Activated T-helper 1 cell treated with anti-CD3 and anti-CD28 coated beads, Interleukin-2, amount 50 U/mL, for 16 hours (primary cell): Measurements from ENCODE around the gene THBS3.
"Not testable (repeated sequence)": the region's sequence is repeated elsewhere in the genome, so short reads cannot be mapped to it uniquely, and the experiment has no call there.

ENCODE experiments used
- DNase-seq, 2 donors: peaks; one replicate each; pipeline ENCODE4 v3.0.0-alpha.2; 2020; ENCODE audit warnings: low read depth in 1 of 2, low spot score in 1 of 2

The THBS3 gene

GRCh38 chr1:155175281-155175926 lies 32.3 kb downstream of the THBS3 start:
- no peak for DNase-seq

DNA sequence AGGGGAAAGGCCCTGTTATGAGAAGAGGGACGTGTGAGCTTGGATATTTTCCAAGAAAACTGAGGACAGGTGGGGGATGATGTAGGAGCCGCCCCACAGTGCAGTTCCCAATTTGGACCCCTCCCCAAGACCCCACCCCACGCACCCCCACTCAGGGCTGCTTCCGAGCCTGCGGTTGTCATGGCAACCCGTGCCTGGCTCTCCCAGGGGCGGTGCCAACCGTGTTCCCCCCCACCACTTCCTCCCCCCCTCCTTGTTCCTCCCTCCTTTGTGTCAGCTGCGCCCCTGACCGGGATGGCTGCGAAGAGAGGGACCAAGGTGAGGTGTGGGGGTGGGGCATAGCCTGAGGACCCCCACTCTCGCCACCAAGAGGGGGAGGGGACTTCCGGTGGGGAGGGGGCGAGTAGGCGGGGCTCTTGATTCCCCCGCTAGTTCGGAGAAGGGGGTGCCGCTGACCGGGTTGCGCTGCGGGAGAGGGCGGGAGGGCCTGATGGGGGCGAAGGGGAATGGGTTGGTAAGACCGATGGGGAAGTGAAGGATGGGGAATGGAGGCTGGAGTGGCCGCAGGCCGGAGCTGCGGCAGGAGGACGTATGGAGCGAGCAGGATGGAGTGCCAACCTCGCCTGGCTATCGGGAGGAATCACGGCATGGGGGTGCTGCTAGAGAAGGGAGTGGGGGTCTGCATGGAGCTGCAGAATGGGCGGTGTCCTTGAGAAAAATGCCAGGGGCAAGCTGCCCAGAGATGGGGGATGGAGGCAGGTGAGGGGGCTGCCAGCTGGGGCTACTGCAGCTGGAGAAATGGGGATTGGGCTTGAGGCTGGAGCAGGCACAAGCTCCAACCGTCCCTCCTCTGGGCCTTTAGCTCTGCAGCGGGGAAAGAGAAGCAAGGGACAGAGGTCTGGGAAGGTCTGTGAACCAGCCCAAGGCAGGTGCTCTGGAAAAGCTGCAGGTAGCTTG lies 33.1 kb downstream of the THBS3 start:
- DNase-seq, result peak; percentile 26 to 36

DNA sequence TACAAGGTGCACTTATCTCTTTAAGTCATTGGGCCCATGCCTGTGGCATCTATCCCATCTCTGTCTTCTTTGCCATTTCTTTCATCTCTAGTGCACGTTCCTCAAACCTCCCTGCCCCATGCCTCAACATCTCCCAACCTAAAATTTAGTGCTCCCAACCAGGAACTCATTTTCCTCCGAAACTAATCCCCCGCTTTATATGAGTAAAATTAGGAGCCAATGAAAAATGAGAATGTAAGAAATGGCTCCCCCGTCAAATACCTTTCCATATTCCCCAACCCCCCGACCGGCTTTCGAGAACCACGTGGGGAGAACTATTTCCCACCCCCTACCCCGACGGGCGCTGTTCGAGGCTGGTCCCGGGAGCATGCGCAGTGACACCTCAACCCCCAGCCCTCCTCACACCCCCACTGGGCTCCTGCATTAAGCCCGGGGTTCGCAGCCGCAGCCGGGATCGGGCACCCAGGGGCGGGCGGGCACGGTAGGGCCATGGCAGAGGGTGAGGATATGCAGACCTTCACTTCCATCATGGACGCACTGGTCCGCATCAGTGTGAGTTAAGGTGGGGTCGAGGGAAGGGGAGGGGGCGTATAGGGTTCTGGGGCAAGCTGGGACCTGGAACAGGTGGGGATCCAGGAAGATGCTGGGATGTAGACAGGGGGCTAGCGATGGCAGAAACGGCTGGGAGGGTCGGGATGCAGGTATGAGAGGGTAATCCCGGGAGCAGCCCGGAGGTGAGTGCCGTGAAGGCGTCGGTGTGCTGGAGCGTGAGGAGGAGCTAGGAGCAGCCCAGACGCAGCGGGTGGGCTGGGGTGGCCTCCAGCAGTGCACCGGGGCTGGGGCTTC lies 34.0 kb downstream of the THBS3 start, which contains the start of gene TRIM46:
Gene TRIM46, plus strand, starts transcription at position 372 of the 846 bp plus-strand sequence. Its CDS starts 118 bp downstream, at position 490.
- peak; percentile 26 to 52 for DNase-seq

DNA sequence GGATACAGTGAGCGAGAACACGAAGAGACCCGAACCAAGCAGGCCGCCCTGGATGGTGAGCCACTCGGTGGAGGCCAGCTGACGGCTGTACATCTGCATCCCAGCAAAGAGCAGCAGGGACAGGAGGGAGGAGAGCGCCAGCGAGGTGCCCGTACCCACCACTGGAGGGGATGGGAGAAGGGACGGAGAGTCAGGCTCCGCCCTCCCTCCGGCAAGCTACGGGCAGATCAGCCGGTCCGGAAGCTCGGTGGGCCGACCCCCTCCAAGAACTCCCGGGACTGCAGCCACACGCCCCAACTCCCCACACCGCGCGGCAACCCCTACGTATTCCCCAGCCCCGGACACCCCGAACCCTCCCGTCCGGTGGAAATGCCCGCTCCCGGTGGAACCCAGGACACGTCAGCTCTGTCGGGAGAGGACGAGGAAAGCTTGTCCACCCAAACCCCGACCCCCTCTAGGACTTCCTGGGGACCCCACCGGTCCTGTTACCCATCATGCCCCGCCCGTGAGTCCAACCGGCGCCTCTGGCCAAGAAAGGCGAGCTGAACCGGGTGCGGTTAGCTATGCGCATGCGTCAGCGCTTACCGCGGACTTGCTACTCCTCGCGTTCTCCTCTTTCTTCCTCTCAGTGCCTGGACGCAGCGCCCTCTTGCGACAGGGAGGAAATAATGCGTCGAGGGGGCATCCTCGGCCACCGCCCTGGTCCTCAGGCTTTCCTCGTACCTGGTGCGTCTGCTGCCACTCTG lies 34.8 kb downstream of the THBS3 start, which contains the start of gene KRTCAP2:
Gene KRTCAP2, minus strand, starts transcription at position 573 of the 746 bp plus-strand sequence. Its CDS starts 80 bp downstream, at position 493.
- peak; percentile 92 to 93 for DNase-seq

- no peak for DNase-seq
These were observed 35.6 kb downstream of the THBS3 start for GRCh38 chr1:155171836-155172731.

GRCh38 chr1:155170806-155171205 lies 36.9 kb downstream of the THBS3 start:
- DNase-seq, result no peak

DNA sequence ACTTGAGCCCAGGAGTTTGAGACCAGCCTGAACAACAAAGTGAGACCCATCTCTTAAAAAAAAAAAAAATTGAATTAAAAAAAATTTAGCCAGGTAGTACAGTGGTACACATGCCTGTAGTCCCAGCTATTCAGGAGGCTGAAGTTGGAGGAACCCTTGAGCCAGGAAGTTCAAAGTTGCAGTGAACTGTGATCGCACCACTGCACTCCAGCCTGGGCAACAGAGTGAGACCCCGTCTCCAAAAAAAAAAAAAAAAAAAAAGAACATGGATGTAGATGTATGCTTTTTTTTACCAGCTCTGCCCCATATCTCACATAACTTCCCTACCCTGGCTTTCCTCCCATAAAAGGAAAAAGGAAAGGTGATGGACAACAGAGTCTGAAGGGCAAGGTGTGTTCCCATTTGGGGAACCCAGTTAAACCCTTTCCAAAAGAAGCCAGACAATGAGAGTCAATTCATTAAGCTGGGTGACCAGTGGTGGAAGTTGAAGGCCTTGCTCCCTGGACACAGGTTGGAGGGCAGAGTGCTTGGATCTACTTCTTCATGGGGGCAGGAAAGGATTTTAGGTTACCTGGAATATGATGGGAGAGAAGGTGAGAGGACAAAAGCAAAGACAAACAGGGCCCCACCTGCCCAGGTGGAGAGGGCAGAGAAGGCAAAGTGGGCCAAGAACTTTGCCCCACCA lies 37.5 kb downstream of the THBS3 start:
- DNase-seq, result no peak

- DNase-seq, result no peak
These were observed 38.2 kb downstream of the THBS3 start for GRCh38 chr1:155169541-155169940.

DNA sequence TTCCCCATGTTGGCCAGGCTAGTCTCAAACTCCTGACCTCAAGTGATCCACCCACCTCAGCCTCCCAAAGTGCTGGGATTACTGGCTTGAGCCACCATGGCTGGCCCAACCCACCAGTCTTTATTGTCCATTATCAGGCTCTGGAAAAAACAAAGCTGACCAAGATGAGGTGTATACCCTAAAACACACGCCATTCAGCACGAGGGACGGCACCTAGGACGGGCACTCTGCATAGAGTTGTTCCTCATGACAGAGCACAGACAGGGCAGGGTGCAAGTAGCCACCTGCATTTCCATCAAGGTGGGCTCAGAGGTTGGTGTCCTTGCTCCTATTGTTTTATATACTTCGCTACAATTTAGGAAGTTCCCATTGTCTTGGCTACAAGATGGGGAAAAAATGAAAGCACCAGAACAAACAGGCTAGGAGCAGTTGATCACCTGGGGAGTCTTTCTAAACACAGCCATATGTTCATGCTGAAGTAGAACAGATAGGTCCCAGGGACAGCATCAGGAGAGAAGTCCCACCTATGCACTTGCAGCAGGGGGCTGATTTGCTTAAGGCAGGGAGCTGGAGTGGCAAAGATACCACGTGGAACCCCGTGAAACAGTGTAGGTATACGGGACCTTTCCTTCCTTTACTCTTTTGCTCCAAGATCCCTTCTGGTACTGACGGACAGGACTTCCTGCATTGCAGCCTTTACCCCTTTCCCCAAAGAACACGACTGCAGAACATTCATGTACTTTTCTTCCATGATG lies 39.1 kb downstream of the THBS3 start:
- DNase-seq, result no peak

DNA sequence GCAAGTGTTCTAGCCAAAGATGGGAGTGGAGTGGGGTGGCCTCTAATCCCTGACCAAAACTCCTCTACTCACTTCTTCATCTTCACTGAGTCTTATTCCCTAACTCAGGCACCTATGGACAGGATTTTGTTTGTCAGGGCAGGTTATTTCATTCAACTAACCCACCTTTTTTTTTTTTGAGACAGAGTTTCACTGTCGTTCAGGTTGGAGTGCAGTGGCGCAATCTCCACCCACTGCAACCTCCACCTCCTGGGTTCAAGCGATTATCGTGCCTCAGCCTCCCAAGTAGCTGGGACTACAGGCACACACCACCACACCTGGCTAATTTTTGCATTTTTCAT lies 39.6 kb downstream of the THBS3 start:
- not testable (repeated sequence) for DNase-seq

GRCh38 chr1:155167166-155168104 lies 40.3 kb downstream of the THBS3 start:
- peak; percentile 73 to 82 for DNase-seq

- no peak for DNase-seq
These were observed 41.1 kb downstream of the THBS3 start for GRCh38 chr1:155166471-155167165.

DNA sequence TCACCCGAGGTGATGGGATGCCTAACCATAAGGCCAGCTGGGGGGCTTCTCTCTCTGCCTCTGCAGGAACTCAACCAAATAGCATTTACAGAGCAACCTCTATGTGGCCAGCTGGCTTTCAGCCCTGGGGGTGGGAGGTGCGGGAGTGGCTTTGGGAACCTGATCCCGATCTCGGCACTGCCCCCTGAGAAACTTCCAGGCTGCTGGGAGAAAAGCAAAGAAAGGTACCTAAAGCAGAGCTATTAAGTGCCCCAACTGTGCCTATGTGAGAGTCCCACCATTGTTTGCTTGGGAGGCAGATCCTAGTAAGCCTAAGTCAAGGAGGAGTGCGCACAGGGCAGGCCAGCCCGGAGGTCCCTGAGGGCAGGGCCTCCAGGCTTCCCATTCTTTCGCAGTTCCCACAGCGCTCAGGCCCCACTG lies 41.6 kb downstream of the THBS3 start:
- no peak for DNase-seq

DNA sequence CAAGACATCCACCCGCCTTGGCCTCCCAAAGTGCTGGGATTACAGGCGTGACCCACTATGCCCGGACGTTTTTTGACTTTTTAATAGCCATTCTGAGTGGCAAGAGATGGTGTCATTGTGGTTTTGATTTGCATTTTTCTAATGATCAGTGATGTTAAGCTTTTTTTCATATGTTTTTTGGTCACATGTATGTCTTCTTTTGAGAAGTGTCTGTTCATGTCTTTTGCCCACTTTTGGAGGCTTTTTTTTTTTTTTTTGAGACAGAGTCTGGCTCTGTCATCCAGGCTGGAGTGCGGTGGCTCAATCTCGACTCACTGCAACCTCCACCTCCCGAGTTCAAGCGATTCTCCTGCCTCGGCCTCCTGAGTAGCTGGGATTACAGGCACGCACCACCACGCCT lies 43.1 kb downstream of the THBS3 start:
- not testable (repeated sequence) for DNase-seq

DNA sequence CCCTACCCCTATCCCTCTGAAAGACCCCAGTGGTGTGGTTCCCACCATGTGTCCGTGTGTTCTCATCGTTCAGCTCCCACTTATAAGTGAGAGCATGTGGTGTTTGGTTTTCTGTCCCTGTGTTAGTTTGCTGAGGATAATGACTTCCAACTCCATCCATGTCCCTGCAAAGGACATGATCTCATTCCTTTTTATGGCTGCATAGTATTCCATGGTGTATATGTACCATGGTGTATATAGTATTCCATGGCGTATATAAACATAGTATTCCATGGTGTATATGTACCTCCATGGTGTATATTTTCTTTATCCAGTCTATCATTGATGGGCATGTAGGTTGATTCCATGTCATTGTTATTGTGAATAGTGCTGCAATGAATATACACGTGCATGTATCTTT lies 43.9 kb downstream of the THBS3 start:
- DNase-seq, result not testable (repeated sequence)

- DNase-seq, result not testable (repeated sequence)
These were observed 45.1 kb downstream of the THBS3 start for GRCh38 chr1:155162631-155163030.
